HFFc6 (cell line): ENCODE measurements around the gene ATP2B1. TPM values are rescaled to one million over a fixed set of nuclear protein-coding genes. Genes with fewer than 3 reads are reported as not detected.

Source experiments
- DNase-seq: peaks from one replicate; pipeline ENCODE4 v3.0.0-alpha.2; 2018
- H3K27ac Mint-ChIP-seq: 2 replicates; pipeline ENCODE4 v1.8.0; 2020; ENCODE audit warnings: mild to moderate bottlenecking, mixed read lengths
- H3K27me3 Mint-ChIP-seq: 2 replicates; pipeline ENCODE4 v1.8.0; 2021; ENCODE audit warnings: mild to moderate bottlenecking, moderate library complexity, mixed read lengths; ENCODE audit not compliant: insufficient read depth
- H3K36me3 Mint-ChIP-seq: 2 replicates; pipeline ENCODE4 v1.8.0; 2021; ENCODE audit warnings: low read depth, mixed read lengths
- H3K4me1 Mint-ChIP-seq: 2 replicates; pipeline ENCODE4 v1.8.0; 2020; ENCODE audit warnings: low read depth, mixed read lengths
- H3K4me3 Mint-ChIP-seq: 2 replicates; pipeline ENCODE4 v1.8.0; 2020; ENCODE audit warnings: mild to moderate bottlenecking, moderate library complexity, mixed read lengths
- H3K9me3 Mint-ChIP-seq: 2 replicates; pipeline ENCODE4 v1.8.0; 2020; ENCODE audit warnings: mild to moderate bottlenecking, mixed read lengths
- CTCF ChIP-seq: fragments of 200-600 bp; sonication (generic); IDR thresholded peaks from 2 replicates; pipeline ENCODE4 v1.5.0; 2021; ENCODE audit warnings: antibody characterized with exemption, mild to moderate bottlenecking
- total RNA-seq, 6 experiments: library from RNA; stranded (reverse); fragmentation: NEBNext Ultra II Directional; extraction: Animal tissue kit (Norgen Biotek cat#: 25700); gene quantifications; 2 replicates in 1 of 6; 3 replicates in 5 of 6; pipeline ENCODE4 v1.2.3, GENCODE V29; 2021

ATP2B1 gene
- total RNA-seq, 6 experiments from 2014 or later: 45.3 to 67.6 (median 53.4) TPM

- no peak for DNase-seq
These were observed 133.3 kb downstream of the ATP2B1 start for GRCh38 chr12:89575374-89575773.

GRCh38 chr12:89574736-89575208, 133.9 kb downstream of the ATP2B1 start:
- H3K27ac Mint-ChIP-seq: peak overlapping the region; percentile 72
- TF ChIP-seq CTCF: no peak
- H3K27me3 Mint-ChIP-seq: peaks cover 3% of the 10 kb centered on the region; the same call in 1 of the 2 replicates
- DNase-seq: peak; percentile 59
- H3K36me3 Mint-ChIP-seq: no peaks in the 10 kb centered on the region
- H3K4me3 Mint-ChIP-seq: peak overlapping the region; percentile 64
- no peaks in the 10 kb centered on the region for H3K9me3 Mint-ChIP-seq
- peaks cover 63% of the 10 kb centered on the region for H3K4me1 Mint-ChIP-seq

More at GRCh38 chr12:89575374-89575773, 133.3 kb downstream of the ATP2B1 start:
- H3K27me3 Mint-ChIP-seq: peaks cover 3% of the 10 kb centered on the region; the same call in 1 of the 2 replicates
- H3K36me3 Mint-ChIP-seq: no peaks in the 10 kb centered on the region
- peak overlapping the region; percentile 17; the same call in 1 of the 2 replicates for H3K4me3 Mint-ChIP-seq
- H3K4me1 Mint-ChIP-seq: peaks cover 63% of the 10 kb centered on the region
- no peaks in the 10 kb centered on the region for H3K9me3 Mint-ChIP-seq
- no peak for TF ChIP-seq CTCF
- no peak overlapping the region; the same call in 1 of the 2 replicates for H3K27ac Mint-ChIP-seq

GRCh38 chr12:89573051-89573810, 135.4 kb downstream of the ATP2B1 start:
- no peak for TF ChIP-seq CTCF
- Mint-ChIP-seq H3K9me3 (no peaks in the 10 kb centered on the region), H3K36me3 (no peaks in the 10 kb centered on the region), H3K27me3 (peaks cover 3% of the 10 kb centered on the region; the same call in 1 of the 2 replicates), H3K27ac (no peak overlapping the region; the same call in 1 of the 2 replicates), H3K4me1 (peaks cover 69% of the 10 kb centered on the region), H3K4me3 (no peak overlapping the region)
- DNase-seq: peak; percentile 25

GRCh38 chr12:89571491-89572195, 137.0 kb downstream of the ATP2B1 start:
- peak; percentile 75 for DNase-seq
- H3K36me3 Mint-ChIP-seq: no peaks in the 10 kb centered on the region
- peaks cover 71% of the 10 kb centered on the region for H3K4me1 Mint-ChIP-seq
- H3K9me3 Mint-ChIP-seq: no peaks in the 10 kb centered on the region
- no peak for TF ChIP-seq CTCF
- peak overlapping the region; percentile 44; the same call in 1 of the 2 replicates for H3K27ac Mint-ChIP-seq
- H3K4me3 Mint-ChIP-seq: no peak overlapping the region
- peaks cover 3% of the 10 kb centered on the region for H3K27me3 Mint-ChIP-seq

- H3K4me1 Mint-ChIP-seq: peaks cover 44% of the 10 kb centered on the region
- peaks cover 3% of the 10 kb centered on the region for H3K27me3 Mint-ChIP-seq
- no peak overlapping the region for H3K4me3 Mint-ChIP-seq
- no peaks in the 10 kb centered on the region for H3K9me3 Mint-ChIP-seq
- no peak for TF ChIP-seq CTCF
- H3K36me3 Mint-ChIP-seq: no peaks in the 10 kb centered on the region
- no peak overlapping the region for H3K27ac Mint-ChIP-seq
- DNase-seq: no peak
These were observed 140.2 kb downstream of the ATP2B1 start for GRCh38 chr12:89568484-89568883.
